Lung (tissue), 12 donors: ENCODE measurements around the gene RAB3C. TPM values are rescaled to one million over a fixed set of nuclear protein-coding genes. Genes with fewer than 3 reads are reported as not detected.

Experiments used
- ATAC-seq: fragments of 200-7000 bp; cut with Tn5 transposase; one replicate; pipeline ENCODE4 v1.9.1; 2020; ENCODE audit warnings: moderate number of reproducible peaks; ENCODE audit not compliant: insufficient read depth, low FRiP score
- DNase-seq, 3 donors: peaks; one replicate each; pipeline ENCODE4 v3.0.0-alpha.2; 2013 to 2017
- H3K27ac ChIP-seq, 2 donors: one replicate each; pipeline ENCODE4 v1.5.1; 2013; ENCODE audit warnings: mild to moderate bottlenecking in 2 of 2, moderate library complexity in 2 of 2, control low read depth in 1 of 2, inconsistent platforms in 1 of 2, low read depth in 1 of 2, low read length in 1 of 2
- H3K27me3 ChIP-seq, 3 donors: one replicate each; pipeline ENCODE4 v1.5.1; 2013; ENCODE audit warnings: low read length in 2 of 3; ENCODE audit not compliant: control insufficient read depth in 3 of 3, insufficient read depth in 3 of 3
- H3K36me3 ChIP-seq, 4 donors: one replicate each; pipeline ENCODE4 v1.5.1; 2013; ENCODE audit warnings: low read length in 4 of 4, mild to moderate bottlenecking in 1 of 4, moderate library complexity in 1 of 4; ENCODE audit not compliant: control insufficient read depth in 4 of 4, insufficient read depth in 4 of 4
- H3K4me1 ChIP-seq, 5 donors: one replicate each; pipeline ENCODE4 v1.5.1; 2013; ENCODE audit warnings: low read length in 5 of 5, mild to moderate bottlenecking in 2 of 5, moderate library complexity in 1 of 5; ENCODE audit not compliant: control insufficient read depth in 5 of 5, insufficient read depth in 5 of 5
- H3K4me3 ChIP-seq: one replicate; pipeline ENCODE4 v1.5.1; 2013; ENCODE audit warnings: mild to moderate bottlenecking, control low read depth, moderate library complexity
- H3K9ac ChIP-seq, 2 donors: one replicate each; pipeline ENCODE4 v1.5.1; 2013; ENCODE audit warnings: low read length in 2 of 2, control low read depth in 1 of 2; ENCODE audit not compliant: insufficient read depth in 1 of 2
- H3K9me3 ChIP-seq, 4 donors: one replicate each; pipeline ENCODE4 v1.5.1; 2013; ENCODE audit warnings: low read length in 3 of 4, mild to moderate bottlenecking in 1 of 4, moderate library complexity in 1 of 4; ENCODE audit not compliant: control insufficient read depth in 4 of 4, insufficient read depth in 3 of 4
- CTCF ChIP-seq: IDR thresholded peaks from 2 replicates; pipeline ENCODE4 v1.5.1; 2012; ENCODE audit warnings: mild to moderate bottlenecking; ENCODE audit errors: control extremely low read depth, extremely low read depth
- WGBS, 2 donors: extraction: QIAGEN DNeasy Blood & Tissue Kit; methylation state at CpG; one replicate each; pipeline ENCODE4 v1.1.7; 2013; 5-methylcytosine and 5-hydroxymethylcytosine counted together
- polyA plus RNA-seq, 2 donors: library from polyadenylated mRNA; stranded (reverse); fragments of 200-250 nt; gene quantifications; one replicate each; pipeline ENCODE4 v1.2.1, GENCODE V29; 2013
- total RNA-seq, 2 donors: library from RNA; depleted of rRNA in 1 of 2; stranded (reverse); fragments of >200 nt in 1 of 2; gene quantifications; one replicate each; pipeline ENCODE4 v1.2.1, GENCODE V29; 2014 to 2021
- donor health status: control.
- donor health status: control.
- donor health status: Bipolar disorder and iron deficiency.
- donor health status: healthy.
- donor health status: DM: yes; HTN: yes; CAD: no.

Gene RAB3C
- total and polyA plus RNA-seq, 4 donors, result 0.35 to 1.1 (median 0.86) TPM

DNA sequence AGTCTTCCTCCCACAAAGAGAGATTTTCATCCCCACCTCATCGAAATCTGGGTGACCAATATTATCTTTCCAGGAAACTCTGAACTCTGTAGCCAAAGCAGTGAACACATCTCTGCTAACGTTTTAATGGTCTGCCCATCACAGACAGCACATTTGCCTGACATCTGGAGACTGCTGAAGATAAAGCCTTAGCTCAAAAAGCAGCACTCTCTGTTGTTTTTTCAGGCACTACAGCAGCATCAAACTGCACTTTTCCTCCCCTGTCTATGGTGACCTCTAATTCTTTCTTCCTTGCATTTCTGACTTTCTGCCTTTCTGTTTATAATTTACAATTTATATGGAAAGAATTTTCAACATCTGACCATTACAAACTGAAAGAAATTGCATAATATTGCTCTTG is 66.8 kb downstream of the RAB3C start:
- H3K27me3 ChIP-seq, result no peaks in the 10 kb centered on the region
- H3K36me3 ChIP-seq, result no peaks in the 10 kb centered on the region
- 42 to 70% methylated on average over 2 of the region's 2 CpGs for WGBS, 2 donors
- TF ChIP-seq CTCF, result no peak
- H3K4me1 ChIP-seq, result peaks cover 0 to 30% (median 0%) of the 10 kb centered on the region in 5 donors
- no peak overlapping the region for H3K27ac ChIP-seq
- no peak overlapping the region for H3K4me3 ChIP-seq
- H3K9me3 ChIP-seq, result no peaks in the 10 kb centered on the region
- DNase-seq, result peak; percentile 86 to 98 (median 97)
- H3K9ac ChIP-seq, result no peak overlapping the region
- ATAC-seq, result no peak

- ATAC-seq (no peak), DNase-seq (peak in 2 of 3 donors; percentile 55 to 57)
- 89 to 96% methylated on average over 1 of the region's 1 CpG for WGBS, 2 donors
- no peak for TF ChIP-seq CTCF
- H3K9ac ChIP-seq, result no peak overlapping the region
- no peak overlapping the region for H3K27ac ChIP-seq
- H3K27me3 ChIP-seq, result no peaks in the 10 kb centered on the region
- H3K9me3 ChIP-seq, result no peaks in the 10 kb centered on the region
- H3K4me3 ChIP-seq, result no peak overlapping the region
- peaks cover 0 to 24% (median 0%) of the 10 kb centered on the region in 5 donors for H3K4me1 ChIP-seq
- no peaks in the 10 kb centered on the region for H3K36me3 ChIP-seq
Measured at GRCh38 chr5:58653521-58653920, 70.6 kb downstream of the RAB3C start.

- H3K9ac ChIP-seq, result no peak overlapping the region
- TF ChIP-seq CTCF, result no peak
- H3K4me1 ChIP-seq, result peaks cover 0 to 7% (median 0%) of the 10 kb centered on the region in 5 donors
- H3K27me3 ChIP-seq, result no peaks in the 10 kb centered on the region
- DNase-seq (no peak), ATAC-seq (no peak)
- 0% methylated on average over 1 of the region's 1 CpG for WGBS, 2 donors
- H3K9me3 ChIP-seq, result peaks cover 0 to 3% (median 0%) of the 10 kb centered on the region in 4 donors
- no peak overlapping the region for H3K27ac ChIP-seq
- no peak overlapping the region for H3K4me3 ChIP-seq
- H3K36me3 ChIP-seq, result no peaks in the 10 kb centered on the region
Measured at GRCh38 chr5:58666141-58666540, 83.3 kb downstream of the RAB3C start.
